22Rv1 (cell line): ENCODE measurements around the gene TMC3.
A peak's percentile ranks its signal among the peaks of the same experiment; 100 is the strongest.

ENCODE experiments used
- H3K27ac ChIP-seq: fragments of 450-650 bp; 2 replicates; pipeline ENCODE4 v1.5.1; 2017
- ZFX ChIP-seq: fragments of 450-650 bp; IDR thresholded peaks from 2 replicates; pipeline ENCODE4 v1.6.1; 2017; ENCODE audit warnings: antibody characterized with exemption, borderline replicate concordance
- TF ChIP-seq, protein P1 (sequence below): fragments of 450-650 bp; IDR thresholded peaks from 2 replicates; pipeline ENCODE4 v1.5.1; 2017; ENCODE audit warnings: mild to moderate bottlenecking

TMC3 gene

GRCh38 chr15:81337713-81338157 lies 36.3 kb downstream of the TMC3 start:
- TF ChIP-seq ZFX = no peak
- TF ChIP-seq, protein P1, sequence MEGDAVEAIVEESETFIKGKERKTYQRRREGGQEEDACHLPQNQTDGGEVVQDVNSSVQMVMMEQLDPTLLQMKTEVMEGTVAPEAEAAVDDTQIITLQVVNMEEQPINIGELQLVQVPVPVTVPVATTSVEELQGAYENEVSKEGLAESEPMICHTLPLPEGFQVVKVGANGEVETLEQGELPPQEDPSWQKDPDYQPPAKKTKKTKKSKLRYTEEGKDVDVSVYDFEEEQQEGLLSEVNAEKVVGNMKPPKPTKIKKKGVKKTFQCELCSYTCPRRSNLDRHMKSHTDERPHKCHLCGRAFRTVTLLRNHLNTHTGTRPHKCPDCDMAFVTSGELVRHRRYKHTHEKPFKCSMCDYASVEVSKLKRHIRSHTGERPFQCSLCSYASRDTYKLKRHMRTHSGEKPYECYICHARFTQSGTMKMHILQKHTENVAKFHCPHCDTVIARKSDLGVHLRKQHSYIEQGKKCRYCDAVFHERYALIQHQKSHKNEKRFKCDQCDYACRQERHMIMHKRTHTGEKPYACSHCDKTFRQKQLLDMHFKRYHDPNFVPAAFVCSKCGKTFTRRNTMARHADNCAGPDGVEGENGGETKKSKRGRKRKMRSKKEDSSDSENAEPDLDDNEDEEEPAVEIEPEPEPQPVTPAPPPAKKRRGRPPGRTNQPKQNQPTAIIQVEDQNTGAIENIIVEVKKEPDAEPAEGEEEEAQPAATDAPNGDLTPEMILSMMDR = no peak
- no peak overlapping the region for H3K27ac ChIP-seq

DNA sequence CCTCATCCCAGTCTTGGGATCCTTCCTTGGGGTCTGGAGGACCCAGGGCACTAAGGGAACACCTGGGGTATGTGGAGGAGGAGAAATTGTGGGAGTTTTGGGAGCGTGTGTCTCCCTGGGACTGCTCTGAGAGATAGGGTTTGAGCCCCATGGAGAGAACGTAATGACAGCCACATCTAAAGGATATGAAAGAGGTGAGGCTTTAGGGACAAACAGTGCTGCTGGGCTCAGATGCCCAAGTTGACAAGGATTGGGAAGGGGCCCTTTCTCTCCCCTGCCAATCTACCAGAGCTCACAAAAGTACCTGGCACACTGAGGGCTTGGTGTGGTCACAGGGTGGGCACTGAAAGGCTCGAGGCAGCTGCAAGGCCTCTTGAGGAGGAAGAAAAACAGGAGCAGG lies 36.8 kb downstream of the TMC3 start:
- H3K27ac ChIP-seq = no peak overlapping the region
- TF ChIP-seq, protein P1 = no peak
- TF ChIP-seq ZFX = no peak

- TF ChIP-seq, protein P1 = peak; percentile 23; the same call in 1 of the 2 replicates
- TF ChIP-seq ZFX = no peak
- no peak overlapping the region for H3K27ac ChIP-seq
Measured at GRCh38 chr15:81336568-81336967, 37.4 kb downstream of the TMC3 start.

DNA sequence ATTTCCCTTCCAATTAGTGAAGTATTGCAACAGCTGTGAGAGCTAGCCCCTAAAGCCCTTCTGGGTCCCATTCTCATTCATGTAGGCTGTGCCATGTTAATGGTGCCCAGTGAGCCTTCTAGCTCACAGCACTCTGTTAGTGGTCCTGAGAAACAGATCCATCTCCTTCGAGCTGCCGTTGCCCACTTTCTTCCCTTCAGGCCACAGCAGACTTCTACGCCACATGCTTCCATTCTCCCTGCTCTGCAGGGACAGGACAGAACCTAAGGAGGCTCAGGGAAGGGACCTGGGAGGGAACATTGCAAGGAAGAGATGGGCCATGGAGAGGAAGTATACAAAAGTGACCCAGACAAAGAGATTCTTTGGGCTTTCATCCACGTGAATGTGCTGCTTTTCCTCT lies 38.4 kb downstream of the TMC3 start:
- no peak overlapping the region for H3K27ac ChIP-seq
- no peak for TF ChIP-seq ZFX
- TF ChIP-seq, protein P1 = no peak

DNA sequence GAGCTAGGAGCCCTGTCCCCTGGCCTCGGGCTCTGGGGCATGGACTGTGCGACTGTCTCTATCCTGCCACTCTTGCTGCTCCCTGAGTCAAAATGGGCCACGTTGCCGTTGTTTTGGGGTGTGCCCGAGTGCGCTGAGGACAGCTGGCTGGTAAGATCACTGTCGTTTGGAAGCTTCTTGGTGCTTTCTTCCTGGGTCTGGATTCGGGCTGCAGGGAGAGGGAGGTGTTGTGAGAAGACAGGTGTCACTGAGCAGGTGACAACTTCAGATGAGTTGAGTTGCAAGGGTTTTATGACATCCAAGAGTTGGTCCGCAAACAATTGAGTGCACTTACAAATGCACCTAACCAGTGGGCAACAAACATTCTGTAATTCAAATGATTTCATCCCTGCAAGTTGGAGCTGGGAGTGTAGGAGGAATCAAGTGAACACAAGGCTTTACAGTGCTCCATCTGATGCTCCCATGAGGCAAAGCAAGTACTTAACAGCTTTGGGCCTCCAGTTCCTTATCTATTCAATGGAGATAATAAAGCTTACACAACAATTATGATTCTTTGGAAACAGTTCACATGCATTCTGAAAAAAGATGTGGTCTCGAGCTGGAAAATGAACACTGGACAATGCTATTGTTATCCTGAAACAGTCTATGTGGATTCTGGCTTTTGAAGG lies 39.1 kb downstream of the TMC3 start:
- no peak overlapping the region for H3K27ac ChIP-seq
- TF ChIP-seq, protein P1 = no peak
- no peak for TF ChIP-seq ZFX

GRCh38 chr15:81333363-81333762 lies 40.6 kb downstream of the TMC3 start:
- no peak for TF ChIP-seq ZFX
- TF ChIP-seq, protein P1 = no peak
- H3K27ac ChIP-seq = no peak overlapping the region

GRCh38 chr15:81332326-81332725 lies 41.7 kb downstream of the TMC3 start:
- TF ChIP-seq, protein P1 = no peak
- no peak for TF ChIP-seq ZFX
- no peak overlapping the region for H3K27ac ChIP-seq
